Stimulated activated CD4-positive, alpha-beta T cell treated with anti-CD3 and anti-CD28 coated beads, TNF-alpha, amount 100 ng/mL, for 48 hours (primary cell): ENCODE data around the gene DCP2.

Source experiments
- DNase-seq, 3 donors: peaks; one replicate each; pipeline ENCODE4 v3.0.0-alpha.2; 2020; ENCODE audit warnings: low read depth in 3 of 3

DCP2 gene

DNA sequence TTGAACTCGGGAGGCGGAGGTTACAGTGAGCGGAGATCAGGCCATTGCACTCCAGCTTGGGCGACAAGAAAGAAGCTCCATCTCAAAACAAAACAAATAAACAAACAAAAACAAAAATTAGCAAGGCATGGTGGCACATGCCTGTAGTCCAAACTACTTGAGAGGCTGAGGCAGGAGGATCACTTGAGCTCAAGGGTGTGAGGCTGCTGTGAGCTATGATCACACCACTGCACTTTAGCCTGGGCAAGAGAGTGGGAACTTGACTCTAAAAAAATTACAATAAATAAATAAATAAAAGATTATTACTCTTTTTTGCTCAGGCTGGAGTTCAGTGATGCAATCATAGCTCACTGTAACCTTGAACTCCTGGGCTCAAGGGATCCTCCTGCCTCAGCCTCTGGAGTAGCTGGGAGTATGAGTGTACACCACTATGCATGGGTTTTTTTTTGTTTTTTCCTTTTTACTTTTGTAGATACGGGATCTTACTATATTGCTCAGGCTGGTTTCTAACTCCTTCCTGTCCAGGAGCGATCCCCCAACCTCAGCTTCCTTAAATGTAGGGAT, 9.0 kb upstream of the DCP2 start:
- no peak for DNase-seq

DNA sequence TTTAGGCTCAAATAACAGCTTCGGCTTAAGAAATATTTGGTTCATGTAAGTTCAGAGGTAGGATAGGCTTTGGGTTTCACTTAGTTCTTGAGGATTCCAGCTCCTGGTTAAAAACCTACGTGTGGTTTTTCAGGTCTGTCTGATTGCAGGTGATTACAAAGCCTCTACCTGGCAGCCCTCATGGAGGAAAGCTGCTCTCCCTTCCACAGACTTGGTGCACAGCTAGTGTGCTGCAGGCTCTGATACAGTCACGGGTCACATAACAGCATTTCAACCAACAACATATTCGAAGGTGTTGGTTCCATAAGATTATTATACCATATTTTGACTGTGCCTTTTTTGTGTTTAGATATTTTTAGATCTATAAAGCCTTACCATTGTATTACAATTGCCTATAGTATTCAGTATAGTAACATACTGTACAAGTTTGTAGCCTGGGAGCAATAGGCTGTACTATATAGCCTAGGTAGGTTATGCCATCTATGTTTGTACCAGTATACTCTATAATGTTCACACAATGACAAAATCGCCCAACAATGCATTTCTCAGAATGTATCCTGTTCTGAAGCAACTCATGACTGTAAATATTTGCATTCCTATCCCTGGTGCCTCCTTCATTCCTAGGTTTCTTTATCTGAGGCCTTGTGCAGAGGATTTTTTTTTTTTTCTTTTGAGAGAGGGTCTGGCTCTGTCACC, 8.0 kb upstream of the DCP2 start:
- no peak for DNase-seq

DNA sequence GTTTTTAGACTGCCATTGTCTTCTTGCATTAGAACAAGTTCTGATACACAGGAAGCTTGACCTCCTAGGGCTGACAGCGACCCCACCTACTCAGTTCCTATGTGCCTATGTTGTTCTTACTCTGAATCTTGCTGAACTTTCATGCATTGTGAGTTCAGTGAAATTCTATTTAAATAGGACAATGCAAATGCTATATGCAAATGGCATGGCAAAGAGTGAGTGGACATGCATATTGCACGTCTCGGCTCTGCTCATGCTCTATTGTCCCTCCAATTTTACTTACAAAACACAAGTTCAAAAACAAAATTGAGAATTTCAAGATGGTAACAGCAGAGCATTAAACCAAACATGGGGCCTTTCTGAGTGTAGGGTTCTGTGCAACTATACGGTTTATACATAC, 5.3 kb upstream of the DCP2 start:
- no peak for DNase-seq

DNA sequence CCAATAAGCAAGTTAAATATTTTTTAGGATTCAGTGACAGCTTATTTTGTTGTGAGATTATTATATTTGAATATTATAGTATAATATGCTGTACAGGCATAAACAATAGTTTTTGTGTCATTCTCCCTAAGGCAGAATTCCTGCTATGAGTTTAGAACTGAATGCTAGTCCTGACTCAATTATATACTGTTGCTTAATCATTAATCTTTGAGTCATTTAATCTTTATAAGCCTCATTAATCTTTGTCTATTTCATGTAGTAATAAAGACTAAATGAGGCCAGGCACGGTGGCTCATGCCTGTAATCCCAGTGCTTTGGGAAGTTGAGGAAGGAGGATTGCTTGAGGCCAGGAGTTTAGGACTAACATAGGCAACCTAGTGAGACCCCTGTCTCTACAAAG, 3.6 kb upstream of the DCP2 start:
- no peak for DNase-seq

DNA sequence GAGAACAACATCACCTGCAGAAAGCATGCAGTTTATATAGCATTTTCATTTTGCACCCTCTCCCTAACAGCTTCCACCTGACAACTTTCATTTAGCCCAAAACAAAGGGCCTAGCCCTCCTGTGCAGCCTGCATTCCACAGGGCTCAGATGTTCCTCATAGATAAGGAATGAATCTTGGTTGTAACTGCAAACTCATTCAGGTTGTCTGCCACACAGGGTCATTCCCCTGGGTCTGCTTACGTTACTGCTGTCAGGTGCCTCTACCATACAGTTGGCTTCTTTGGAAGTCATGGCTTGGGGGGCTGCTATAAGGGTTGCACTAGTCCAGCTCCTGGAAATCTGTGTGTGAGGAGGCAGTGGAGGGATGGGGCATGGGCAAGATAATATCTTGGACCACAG, 2.7 kb upstream of the DCP2 start:
- DNase-seq: no peak

DNA sequence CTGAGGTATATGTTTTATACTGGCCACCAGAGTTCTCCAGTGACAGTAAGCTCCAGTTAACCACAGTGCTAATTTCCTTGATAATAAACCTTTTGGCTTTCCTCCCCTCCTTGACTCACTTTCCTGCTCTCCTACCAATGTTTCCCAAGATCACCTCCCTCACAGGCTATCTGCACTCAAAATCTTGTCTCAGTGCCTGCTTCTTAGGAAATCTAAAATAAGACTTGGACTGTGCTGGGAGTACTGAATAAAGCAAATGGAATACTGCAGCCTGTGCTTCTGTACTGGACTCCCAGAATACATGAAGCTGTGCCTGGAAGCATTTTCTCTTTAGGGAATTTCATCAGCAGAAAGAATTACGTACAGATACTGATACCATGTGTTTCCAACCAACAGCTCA, 1.7 kb upstream of the DCP2 start:
- DNase-seq: no peak

DNA sequence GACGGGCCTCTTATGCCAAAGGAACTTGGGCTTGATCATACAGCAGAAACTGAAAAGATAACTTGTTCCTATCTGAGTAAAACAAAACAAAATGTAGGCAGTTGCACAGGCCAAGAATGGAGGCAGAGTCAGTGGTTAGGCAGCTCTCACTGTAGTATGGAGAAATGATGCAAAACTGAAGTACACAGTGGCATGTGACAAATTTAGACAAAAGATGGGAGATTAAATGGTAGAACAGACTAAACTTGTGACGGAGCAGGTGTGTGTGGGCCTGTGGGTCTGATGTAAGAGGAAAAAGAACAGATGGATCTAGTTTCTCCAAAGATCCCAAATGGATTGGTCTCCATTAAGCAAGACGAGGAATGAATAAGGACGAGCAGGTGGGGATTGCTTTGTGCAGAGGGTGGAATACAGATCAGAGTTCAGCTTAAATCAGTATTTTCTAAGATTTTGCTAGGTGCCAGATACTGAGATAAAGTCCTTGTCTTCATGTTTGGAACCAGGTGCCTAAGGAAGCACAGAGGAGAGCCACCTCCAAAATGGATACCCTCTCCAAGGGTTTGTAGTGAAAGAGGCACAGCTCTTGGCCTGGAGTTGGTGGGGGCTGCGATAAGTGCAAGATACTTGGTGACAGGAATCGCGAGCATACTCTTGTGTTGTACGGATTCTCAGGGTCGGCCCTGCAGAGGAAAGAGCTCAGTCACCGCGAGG, 722 bp upstream of the DCP2 start:
- no peak for DNase-seq

DNA sequence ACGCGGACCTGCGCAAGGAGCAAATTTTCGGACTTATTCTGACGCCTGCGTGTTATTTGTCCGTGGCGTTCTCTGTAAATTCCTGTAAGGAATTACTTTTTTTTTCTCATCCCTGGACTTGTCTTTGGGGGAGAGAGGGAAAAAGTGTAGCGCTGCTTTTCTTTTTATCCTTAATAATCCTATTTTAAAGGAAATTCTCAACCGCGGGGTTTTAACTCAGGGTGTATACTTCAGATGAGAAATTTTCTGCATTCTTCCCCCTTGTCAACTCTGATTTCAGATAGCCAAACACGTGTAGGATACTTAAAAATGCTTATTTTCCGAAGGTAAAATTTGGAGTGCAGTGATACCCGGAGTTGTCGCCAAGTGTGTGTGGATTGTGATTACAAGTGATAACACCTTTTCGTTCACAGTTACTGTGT, 853 bp downstream of the DCP2 start:
- DNase-seq: no peak

DNA sequence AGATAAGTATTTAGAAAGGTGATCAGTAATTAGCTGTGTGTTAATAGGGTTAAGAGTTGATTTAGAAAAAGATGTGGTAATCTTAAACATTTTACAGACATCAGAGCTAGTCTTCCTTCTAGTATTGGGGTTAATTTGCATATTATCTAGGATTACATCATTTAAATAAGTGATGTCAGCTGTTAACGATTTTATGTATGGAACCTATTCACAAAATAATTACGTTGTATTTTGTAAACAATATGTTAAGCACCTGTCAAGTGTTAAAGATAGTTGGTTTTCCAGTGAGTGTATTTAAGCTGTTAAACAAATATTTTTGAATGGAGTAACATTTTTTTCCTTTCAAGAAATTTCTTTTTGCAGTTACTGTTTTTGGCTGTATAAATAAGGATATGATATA, 2.2 kb downstream of the DCP2 start:
- DNase-seq: no peak

DNA sequence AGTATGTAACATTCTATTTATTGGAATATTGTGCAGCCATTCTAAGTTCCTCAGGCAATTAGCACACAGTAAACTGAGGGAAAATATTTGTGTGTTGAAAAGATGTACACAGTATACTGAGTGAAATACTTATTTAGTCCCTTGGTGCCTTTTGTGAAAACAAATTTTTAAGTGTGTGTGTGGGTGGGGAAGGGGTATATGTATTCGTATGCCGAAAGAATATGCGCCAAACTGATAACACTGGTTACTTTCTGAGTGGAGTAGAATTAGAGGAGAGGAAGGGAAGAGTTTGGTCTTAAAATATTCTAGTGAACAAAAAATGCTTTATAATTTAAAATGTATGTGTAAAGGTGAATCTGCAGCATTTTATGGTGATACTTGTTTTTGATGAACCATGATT, 3.1 kb downstream of the DCP2 start:
- DNase-seq: no peak

DNA sequence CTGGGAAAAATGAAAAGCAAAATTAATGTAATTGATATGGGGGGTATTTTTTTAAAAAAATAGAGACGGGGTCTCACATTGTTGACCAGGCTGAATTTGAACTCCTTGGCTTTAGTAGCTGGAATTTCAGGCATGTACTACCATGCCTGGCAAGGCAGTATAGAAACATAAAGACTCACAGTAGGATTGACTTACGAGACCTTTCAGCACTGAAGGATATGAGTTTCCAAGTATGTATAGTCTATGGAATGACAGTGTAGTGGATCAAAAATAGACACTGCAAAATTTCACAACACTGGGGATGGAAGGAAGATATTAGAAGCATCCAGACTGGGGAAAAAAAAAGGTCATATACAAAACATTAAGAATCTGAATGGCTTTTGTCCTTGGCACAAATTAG, 6.8 kb downstream of the DCP2 start:
- DNase-seq: no peak

DNA sequence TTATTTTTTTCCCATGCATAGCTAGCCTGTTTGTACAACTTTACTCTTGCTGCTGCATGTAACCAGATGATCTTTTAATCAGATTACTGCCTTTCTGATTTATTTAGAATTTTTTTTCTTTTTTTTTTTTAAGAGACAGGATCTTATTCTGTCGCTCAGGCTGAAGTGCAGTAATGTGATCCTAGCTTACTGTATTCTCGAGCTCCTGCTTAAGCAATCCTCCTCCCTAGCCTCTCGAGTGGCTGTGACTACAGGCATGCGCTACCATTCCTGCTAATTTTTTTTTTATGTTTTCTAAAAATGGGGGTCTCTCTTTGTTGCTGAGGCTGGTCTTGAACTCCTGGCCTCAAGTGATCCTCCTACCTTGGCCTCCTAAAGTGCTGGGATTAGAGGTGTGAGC, 9.6 kb downstream of the DCP2 start:
- DNase-seq: no peak

DNA sequence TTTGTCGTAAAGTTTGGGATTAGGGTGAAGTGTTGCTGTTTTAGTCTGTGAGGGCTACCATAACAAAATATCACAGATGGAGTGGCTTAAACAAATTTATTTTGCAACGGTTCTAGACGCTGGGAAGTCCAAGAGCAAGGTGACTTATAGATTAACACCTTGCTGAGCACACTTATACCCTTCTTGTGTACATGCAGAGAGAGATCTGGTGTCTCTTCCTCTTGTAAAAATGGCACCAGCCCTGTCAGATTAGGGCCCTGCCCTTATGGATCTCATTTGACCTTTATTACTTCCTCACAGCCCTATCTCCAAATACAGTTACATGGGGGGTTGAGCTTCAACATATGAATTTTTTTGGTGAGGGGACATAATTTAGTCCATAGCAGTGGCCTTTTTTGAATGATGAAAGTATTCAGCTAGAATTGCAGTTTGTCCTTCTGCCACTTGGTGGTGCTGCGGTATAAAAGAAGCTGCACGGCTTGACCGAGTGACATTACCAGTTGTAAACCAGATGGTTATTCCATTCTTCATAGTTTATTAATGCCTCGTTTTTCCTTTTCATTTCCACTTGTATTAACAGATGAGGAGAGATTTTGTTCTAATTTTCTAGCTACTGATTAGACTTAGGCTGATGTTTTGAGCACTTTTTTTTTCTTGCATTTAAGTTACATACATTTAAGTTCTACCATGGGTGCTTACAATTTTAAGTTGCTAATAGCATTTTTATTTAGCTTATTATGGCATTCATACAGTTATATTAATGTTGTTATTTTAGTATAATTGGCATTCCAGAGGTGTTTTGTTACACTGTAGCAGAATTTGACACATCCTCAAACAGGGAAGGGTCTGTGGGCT, 19.4 kb downstream of the DCP2 start:
- DNase-seq: peak; percentile 43 to 60 (median 54)

DNA sequence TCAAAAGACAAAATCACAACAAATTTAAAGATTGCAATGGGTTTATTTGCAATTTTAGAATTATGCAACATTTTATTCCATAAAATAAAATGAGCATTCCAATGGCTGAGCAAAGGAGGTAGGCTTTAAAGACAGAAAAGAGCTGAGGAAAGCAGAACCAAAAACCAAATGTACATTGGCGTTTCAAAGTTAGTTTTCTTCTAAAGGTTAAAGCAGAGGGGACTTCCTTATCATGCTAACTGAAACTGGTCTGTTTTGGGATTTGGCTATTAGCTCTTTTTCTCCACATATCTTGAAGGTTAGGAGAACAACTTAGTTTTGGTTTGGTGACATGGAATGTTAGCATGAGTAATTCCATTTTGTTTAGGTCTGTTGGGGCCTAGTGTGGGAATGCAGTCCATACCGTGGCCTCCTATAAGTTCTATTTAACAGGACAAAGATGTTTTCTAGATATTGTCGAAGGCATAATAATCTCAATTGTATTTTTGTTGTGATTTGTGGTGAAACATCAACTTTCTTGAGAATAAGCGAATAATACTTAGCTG, 20.3 kb downstream of the DCP2 start:
- DNase-seq: no peak

DNA sequence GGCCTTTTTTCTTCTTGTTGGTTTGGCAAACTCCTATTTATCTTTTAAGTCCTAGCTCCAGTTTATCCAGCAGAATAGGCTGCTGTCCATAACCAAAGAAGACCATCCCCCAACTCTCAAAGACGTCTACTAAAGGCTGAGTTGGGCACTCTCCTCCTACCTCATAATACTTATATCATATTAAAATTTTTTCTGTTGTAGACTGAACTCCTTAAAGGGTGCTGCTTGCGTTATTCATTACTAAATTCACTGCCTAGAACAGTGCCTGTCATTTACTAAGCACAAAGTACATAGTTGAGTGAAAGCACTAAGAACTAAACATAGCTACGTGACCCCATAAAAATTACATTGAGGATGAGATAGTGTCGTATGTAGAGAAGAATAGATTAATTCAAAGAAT, 21.7 kb downstream of the DCP2 start:
- DNase-seq: no peak

DNA sequence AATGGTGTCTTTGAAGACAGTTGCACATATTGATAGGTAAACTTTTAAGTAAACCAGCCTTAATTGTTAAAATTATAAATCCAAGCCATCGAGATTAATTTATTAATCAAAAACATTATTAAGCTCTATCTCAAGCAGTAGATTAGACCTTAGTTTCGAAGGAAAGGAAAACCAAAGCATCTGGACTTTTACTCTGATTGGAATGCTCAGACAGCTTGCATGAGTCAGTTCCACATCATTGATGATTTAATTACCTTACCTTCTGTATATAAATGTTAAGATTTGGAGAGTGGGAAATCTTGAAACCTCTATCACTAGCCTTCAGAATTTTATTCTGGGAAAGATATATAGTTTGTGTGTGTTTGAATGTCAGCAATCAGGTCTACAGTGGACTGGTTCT, 23.9 kb downstream of the DCP2 start:
- no peak for DNase-seq

DNA sequence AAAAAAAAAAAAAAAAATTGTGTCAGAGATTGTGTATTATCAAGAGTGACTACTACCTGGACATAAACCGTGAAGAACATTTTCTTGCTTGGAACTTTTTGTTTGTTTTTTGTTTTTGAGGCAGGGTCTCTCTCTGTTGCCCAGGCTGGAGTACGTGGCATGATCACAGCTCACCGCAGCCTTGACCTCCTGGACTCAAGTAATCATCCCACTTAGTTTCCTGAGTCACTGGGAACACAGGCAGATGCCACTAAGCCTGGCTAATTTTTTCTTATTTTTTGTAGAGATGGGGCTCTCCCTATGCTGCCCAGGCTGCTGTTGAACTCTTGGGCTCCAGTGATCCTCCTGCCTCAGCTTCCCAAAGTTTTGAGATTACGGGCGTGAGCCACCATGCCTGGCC, 25.8 kb downstream of the DCP2 start:
- DNase-seq: no peak

DNA sequence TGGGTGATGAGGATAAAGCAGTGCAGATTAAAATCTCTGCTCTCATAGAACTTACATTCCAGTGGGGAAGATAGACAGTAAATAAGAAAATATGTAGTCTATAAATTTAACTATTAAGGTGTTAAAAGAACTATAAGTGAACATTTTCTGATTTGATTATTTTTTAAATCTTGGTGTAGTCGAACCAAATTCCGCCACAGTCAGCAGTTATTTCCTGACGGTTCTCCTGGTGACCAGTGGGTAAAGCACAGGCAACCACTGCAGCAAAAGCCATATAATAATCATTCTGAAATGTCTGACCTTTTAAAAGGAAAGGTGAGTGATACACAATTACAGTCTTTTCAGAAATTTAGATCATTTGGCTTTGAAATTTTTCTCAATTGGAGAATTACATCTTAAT, 27.2 kb downstream of the DCP2 start:
- no peak for DNase-seq

DNA sequence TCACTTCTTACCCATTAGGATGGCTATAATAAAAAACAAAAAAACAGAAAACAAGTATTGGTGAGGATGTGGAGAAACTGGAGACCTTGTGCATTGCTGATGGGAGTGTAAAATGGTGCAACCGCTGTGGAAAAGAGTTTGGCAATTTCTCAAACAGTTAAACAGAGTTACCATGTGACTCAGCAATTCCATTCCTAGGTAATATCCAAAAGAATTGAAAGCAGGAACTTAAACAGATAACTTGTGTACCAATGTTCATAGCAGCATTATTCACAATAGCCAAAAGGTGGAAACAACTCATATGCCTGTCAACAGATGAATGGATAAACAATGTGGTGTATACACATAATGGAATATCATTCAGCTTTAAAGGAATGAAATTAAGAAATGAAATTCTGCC, 28.9 kb downstream of the DCP2 start:
- no peak for DNase-seq

DNA sequence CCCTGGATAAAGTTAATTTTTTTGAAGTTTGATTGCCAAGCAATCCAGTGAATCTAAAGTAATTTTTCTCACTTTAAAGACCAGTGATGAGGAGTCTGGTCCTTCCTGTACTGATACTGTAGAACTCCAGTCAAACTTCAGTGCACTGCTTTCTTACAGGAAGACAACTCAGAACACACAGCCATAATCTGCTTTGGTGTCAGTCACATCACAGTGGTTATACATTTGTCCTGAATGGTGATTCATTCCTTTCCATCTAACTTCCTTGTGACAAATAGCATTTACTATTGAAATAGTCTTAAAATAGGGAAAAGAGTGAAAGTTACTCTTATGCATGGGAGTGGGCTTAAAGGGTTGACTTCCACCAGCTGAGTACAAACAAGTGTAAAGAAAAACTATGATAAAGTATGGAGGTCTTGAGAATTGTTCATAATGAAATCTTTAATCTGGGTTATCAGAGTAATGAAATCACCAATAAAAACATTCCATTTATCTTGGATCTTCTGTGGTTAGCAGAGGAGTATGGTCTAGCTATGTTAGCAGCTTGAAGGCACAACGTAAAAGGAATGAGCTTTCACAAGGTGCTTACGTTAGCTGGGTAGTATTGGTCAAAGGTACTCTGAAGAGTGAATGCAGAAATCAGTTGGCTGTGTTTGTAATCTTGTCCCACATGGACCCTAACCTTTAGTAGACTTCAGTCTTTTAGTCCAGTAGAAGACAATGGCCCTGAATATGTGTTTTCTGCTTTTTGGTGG, 41.5 kb downstream of the DCP2 start:
- DNase-seq: no peak

DNA sequence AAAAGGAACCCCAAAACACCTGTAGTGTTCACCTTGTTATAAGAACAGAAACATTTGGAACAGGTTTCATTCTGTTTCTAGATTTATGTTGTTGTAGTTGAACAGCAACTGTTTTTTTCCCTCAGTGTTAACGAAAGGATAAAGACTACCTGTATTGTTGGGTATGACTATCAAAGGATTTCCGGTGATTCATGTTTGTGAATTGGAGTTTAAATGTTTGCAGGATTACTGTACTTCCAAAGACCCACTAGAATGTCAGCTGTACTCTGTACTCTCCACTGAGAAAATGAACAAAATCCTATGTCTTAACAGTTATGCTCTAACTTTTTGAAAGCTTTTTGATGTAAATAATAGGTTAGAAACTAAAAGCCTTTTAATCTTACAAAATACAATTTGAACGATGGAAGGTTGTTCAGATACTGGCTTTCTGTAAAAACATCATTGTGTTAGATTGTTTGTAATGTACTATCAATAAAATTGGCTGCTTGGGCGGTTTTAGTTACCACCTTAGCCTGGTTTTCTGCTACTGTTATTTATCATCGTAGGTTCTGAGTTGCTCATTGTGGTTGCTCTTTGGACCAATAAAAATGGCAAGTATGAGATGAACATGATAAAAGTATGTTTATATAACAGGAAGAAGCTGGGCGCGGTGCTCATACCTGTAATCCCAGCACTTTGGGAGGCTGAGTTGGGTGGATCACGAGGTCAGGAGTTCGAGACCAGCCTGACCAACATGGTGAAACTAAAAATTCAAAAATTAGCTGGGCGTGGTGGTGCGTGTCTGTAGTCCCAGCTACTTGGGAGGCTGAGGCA, 44.1 kb downstream of the DCP2 start:
- DNase-seq: no peak
